Neural progenitor cell (in vitro differentiated cells): ENCODE measurements around the gene PRXL2C.

Experiments used
- CTCF ChIP-seq: fragments of 200-600 bp; sonication (generic); IDR thresholded peaks from 2 replicates; pipeline ENCODE4 v1.5.1; 2017; ENCODE audit warnings: antibody characterized with exemption, mild to moderate bottlenecking
- EZH2 ChIP-seq: fragments of 200-600 bp; sonication (generic); IDR thresholded peaks from 2 replicates; pipeline ENCODE4 v1.6.1; 2017; ENCODE audit warnings: antibody characterized with exemption, mild to moderate bottlenecking, moderate library complexity
- EZH2phosphoT487 ChIP-seq: fragments of 200-600 bp; sonication (generic); IDR thresholded peaks from 2 replicates; pipeline ENCODE4 v1.6.1; 2017; ENCODE audit warnings: antibody characterized with exemption

- no peak for TF ChIP-seq CTCF
- no peak for TF ChIP-seq EZH2
- TF ChIP-seq EZH2phosphoT487, result no peak
These were observed 8.8 kb downstream of the PRXL2C start for GRCh38 chr9:96646081-96646991.
